ENCODE data around the gene PSMC5. TPM values are rescaled to one million over a fixed set of nuclear protein-coding genes. Genes with fewer than 3 reads are reported as not detected.
"Not testable (repeated sequence)": the region's sequence is repeated elsewhere in the genome, so short reads cannot be mapped to it uniquely, and the experiment has no call there.

The PSMC5 gene
- polyA plus RNA-seq, 1 donor from 2014 or later, result 69.5 TPM

GRCh38 chr17:63790057-63790456 lies 37.2 kb upstream of the PSMC5 start (continued):
- TF ChIP-seq REST (IDR thresholded peaks at IDR 0.05; ENCODE audit: borderline replicate concordance), result no peak
- no peak for TF ChIP-seq MXI1 (conservative IDR thresholded peaks at IDR 0.05; ENCODE audit: poor library complexity, severe bottlenecking)

- H3K4me2 ChIP-seq (ENCODE audit: low read length), result no peak overlapping the region
- H3K27ac ChIP-seq (ENCODE audit: low read length), result no peak overlapping the region
- no peaks in the 10 kb centered on the region for H3K79me2 ChIP-seq (replicated peaks; ENCODE audit: insufficient read depth, low read length)
- no peak overlapping the region for H3K9ac ChIP-seq (ENCODE audit: low read length)
- H3K9me2 ChIP-seq (ENCODE audit: insufficient read depth, low read length), result no peaks in the 10 kb centered on the region
- no peaks in the 10 kb centered on the region for H3K27me3 ChIP-seq (ENCODE audit: insufficient read depth, low read depth, low read length)
- no peaks in the 10 kb centered on the region for H3F3A ChIP-seq (ENCODE audit: insufficient read depth, low read length, poor library complexity, severe bottlenecking)
- no peaks in the 10 kb centered on the region for H3K36me3 ChIP-seq (ENCODE audit: insufficient read depth, low read length)
- H3K4me3 ChIP-seq (ENCODE audit: low read length), result no peak overlapping the region
- no peak overlapping the region for H2AFZ ChIP-seq (ENCODE audit: low read depth, low read length)
- no peak for TF ChIP-seq REST (IDR thresholded peaks at IDR 0.05; ENCODE audit: borderline replicate concordance)
- TF ChIP-seq RAD21 (conservative IDR thresholded peaks at IDR 0.05), result no peak
- no peak for TF ChIP-seq SMC3 (conservative IDR thresholded peaks at IDR 0.05; ENCODE audit: poor library complexity)
- no peak for TF ChIP-seq POLR2AphosphoS5 (IDR thresholded peaks at IDR 0.05)
- TF ChIP-seq MXI1 (conservative IDR thresholded peaks at IDR 0.05; ENCODE audit: poor library complexity, severe bottlenecking), result no peak
- no peak for TF ChIP-seq EP300 (conservative IDR thresholded peaks at IDR 0.05; ENCODE audit: poor library complexity, severe bottlenecking)
- TF ChIP-seq TAF1 (IDR thresholded peaks at IDR 0.05; ENCODE audit: low read depth), result no peak
- TF ChIP-seq EZH2 (IDR thresholded peaks at IDR 0.05; ENCODE audit: borderline replicate concordance, insufficient read depth, low read length, poor library complexity, severe bottlenecking), result no peak
- TF ChIP-seq CTCF (IDR thresholded peaks at IDR 0.05; ENCODE audit: poor library complexity, severe bottlenecking), result no peak
- H4K20me1 ChIP-seq (ENCODE audit: insufficient read depth), result no peaks in the 10 kb centered on the region
- no peaks in the 10 kb centered on the region for H3K9me3 ChIP-seq (ENCODE audit: low read length)
Measured at GRCh38 chr17:63792055-63792729, 35.0 kb upstream of the PSMC5 start.

- H3K79me2 ChIP-seq (replicated peaks; ENCODE audit: insufficient read depth, low read length); H3K36me3 ChIP-seq (ENCODE audit: insufficient read depth, low read length): not testable (repeated sequence)
Measured at GRCh38 chr17:63796375-63796774, 30.9 kb upstream of the PSMC5 start.

More at GRCh38 chr17:63796375-63796774, 30.9 kb upstream of the PSMC5 start:
- H3K4me2 ChIP-seq (ENCODE audit: low read length); H3K9me2 ChIP-seq (ENCODE audit: insufficient read depth, low read length); H3K9me3 ChIP-seq (ENCODE audit: low read length); H3K9ac ChIP-seq (ENCODE audit: low read length); H3F3A ChIP-seq (ENCODE audit: insufficient read depth, low read length, poor library complexity, severe bottlenecking); H3K27me3 ChIP-seq (ENCODE audit: insufficient read depth, low read depth, low read length); H2AFZ ChIP-seq (ENCODE audit: low read depth, low read length); H3K4me3 ChIP-seq (ENCODE audit: low read length); H3K27ac ChIP-seq (ENCODE audit: low read length); H4K20me1 ChIP-seq (ENCODE audit: insufficient read depth): not testable (repeated sequence)
